Measurements from ENCODE around the gene SLC35G6. TPM values are rescaled to one million over a fixed set of nuclear protein-coding genes. Genes with fewer than 3 reads are reported as not detected.
"Not testable (repeated sequence)": the region's sequence is repeated elsewhere in the genome, so short reads cannot be mapped to it uniquely, and the experiment has no call there.

The SLC35G6 gene
- total RNA-seq, 4 donors from 2014 or later: not detected

- WGBS: 87% methylated on average over 12 of the region's 12 CpGs
- Histone ChIP-seq H3K9me3 (no peaks in the 10 kb centered on the region), H3K4me1 (peaks cover 25% of the 10 kb centered on the region), H3K4me3 (no peak overlapping the region), H3K27ac (no peak overlapping the region), H3K36me3 (peaks cover 14% of the 10 kb centered on the region), H3K27me3 (no peaks in the 10 kb centered on the region)
- TF ChIP-seq CTCF (IDR thresholded peaks at IDR 0.05) (no peak), EP300 (IDR thresholded peaks at IDR 0.05) (no peak), POLR2A (IDR thresholded peaks at IDR 0.05) (no peak), POLR2AphosphoS5 (IDR thresholded peaks at IDR 0.05) (no peak)
- DNase-seq (ENCODE audit: low spot score in 2 of 2): no peak
Observed at GRCh38 chr17:7468804-7469389, 12.3 kb upstream of the SLC35G6 start.

- not testable (repeated sequence) for H3K27me3 ChIP-seq; H3K27ac ChIP-seq; H3K4me3 ChIP-seq; DNase-seq (ENCODE audit: low spot score in 2 of 2); H3K9me3 ChIP-seq
- 91% methylated on average over 12 of the region's 12 CpGs for WGBS
- Histone ChIP-seq H3K4me1 (peaks cover 25% of the 10 kb centered on the region), H3K36me3 (peaks cover 13% of the 10 kb centered on the region)
Observed at GRCh38 chr17:7469843-7470242, 11.4 kb upstream of the SLC35G6 start.

- not testable (repeated sequence) for H3K36me3 ChIP-seq; DNase-seq (ENCODE audit: low spot score in 2 of 2); H3K27me3 ChIP-seq; H3K4me3 ChIP-seq; H3K9me3 ChIP-seq; H3K27ac ChIP-seq
- peaks cover 32% of the 10 kb centered on the region for H3K4me1 ChIP-seq
- WGBS: 74% methylated on average over 8 of the region's 8 CpGs
Observed at GRCh38 chr17:7470457-7470973, 10.7 kb upstream of the SLC35G6 start.

GRCh38 chr17:7471729-7472128 is 9.5 kb upstream of the SLC35G6 start:
- Histone ChIP-seq H3K27ac (no peak overlapping the region), H3K36me3 (no peaks in the 10 kb centered on the region), H3K4me1 (peaks cover 37% of the 10 kb centered on the region), H3K9me3 (no peaks in the 10 kb centered on the region), H3K4me3 (no peak overlapping the region), H3K27me3 (no peaks in the 10 kb centered on the region)
- no peak for TF ChIP-seq POLR2AphosphoS5 (IDR thresholded peaks at IDR 0.05)
- no peak for TF ChIP-seq EP300 (IDR thresholded peaks at IDR 0.05)
- no peak for TF ChIP-seq POLR2A (IDR thresholded peaks at IDR 0.05)
- no peak for TF ChIP-seq CTCF (IDR thresholded peaks at IDR 0.05)
- DNase-seq (ENCODE audit: low spot score in 2 of 2): no peak
- WGBS: 80% methylated on average over 2 of the region's 2 CpGs

- WGBS: 65% methylated on average over 8 of the region's 8 CpGs
- H3K4me1 ChIP-seq: peaks cover 50% of the 10 kb centered on the region
- H3K27ac ChIP-seq: peak overlapping the region; percentile 100
Observed at GRCh38 chr17:7474767-7475166, 6.5 kb upstream of the SLC35G6 start.

GRCh38 chr17:7475764-7476422 is 5.4 kb upstream of the SLC35G6 start:
- Histone ChIP-seq H3K27ac (peak overlapping the region; percentile 100), H3K4me1 (peaks cover 58% of the 10 kb centered on the region), H3K27me3 (no peaks in the 10 kb centered on the region), H3K4me3 (peak overlapping the region; percentile 5), H3K36me3 (no peaks in the 10 kb centered on the region), H3K9me3 (no peaks in the 10 kb centered on the region)
- 42% methylated on average over 15 of the region's 15 CpGs for WGBS
- TF ChIP-seq POLR2AphosphoS5 (IDR thresholded peaks at IDR 0.05) (peak in 1 of 3 donors; percentile 64), EP300 (IDR thresholded peaks at IDR 0.05) (no peak)
- no peak for DNase-seq (ENCODE audit: low spot score in 2 of 2)

More at GRCh38 chr17:7474767-7475166, 6.5 kb upstream of the SLC35G6 start:
- not testable (repeated sequence) for H3K9me3 ChIP-seq; H3K4me3 ChIP-seq; DNase-seq (ENCODE audit: low spot score in 2 of 2); H3K36me3 ChIP-seq; H3K27me3 ChIP-seq

GRCh38 chr17:7476494-7476893 is 4.8 kb upstream of the SLC35G6 start:
- no peaks in the 10 kb centered on the region for H3K9me3 ChIP-seq
- DNase-seq (ENCODE audit: low spot score in 2 of 2): no peak
- peaks cover 54% of the 10 kb centered on the region for H3K4me1 ChIP-seq
- peak overlapping the region; percentile 100 for H3K27ac ChIP-seq
- H3K27me3 ChIP-seq: no peaks in the 10 kb centered on the region
- TF ChIP-seq CTCF (IDR thresholded peaks at IDR 0.05) (no peak), POLR2AphosphoS5 (IDR thresholded peaks at IDR 0.05) (no peak), EP300 (IDR thresholded peaks at IDR 0.05) (no peak), POLR2A (IDR thresholded peaks at IDR 0.05) (no peak)
- no peaks in the 10 kb centered on the region for H3K36me3 ChIP-seq
- 9% methylated on average over 3 of the region's 3 CpGs for WGBS
- peak overlapping the region; percentile 5 for H3K4me3 ChIP-seq
